Transverse colon (tissue), 4 donors: ENCODE measurements around the gene DDIAS. TPM values are rescaled to one million over a fixed set of nuclear protein-coding genes. Genes with fewer than 3 reads are reported as not detected.
"Not testable (repeated sequence)": the region's sequence is repeated elsewhere in the genome, so short reads cannot be mapped to it uniquely, and the experiment has no call there.

Experiments used
- DNase-seq: peaks from one replicate; pipeline ENCODE4 v3.0.0-alpha.2; 2019
- H3K27ac ChIP-seq, 4 donors: fragments of 200-600 bp; sonication (generic); 2 replicates each; pipeline ENCODE4 v1.5.1; 2016 to 2018; ENCODE audit warnings: inconsistent platforms in 4 of 4
- H3K27me3 ChIP-seq: fragments of 200-600 bp; sonication (generic); 2 replicates; pipeline ENCODE4 v1.5.1; 2017; ENCODE audit warnings: inconsistent platforms
- H3K36me3 ChIP-seq, 4 donors: fragments of 200-600 bp; sonication (generic); 2 replicates each; pipeline ENCODE4 v1.5.1; 2017 to 2019; ENCODE audit warnings: inconsistent platforms in 4 of 4
- H3K4me1 ChIP-seq, 4 donors: fragments of 200-600 bp; sonication (generic); 2 replicates each; pipeline ENCODE4 v1.5.1; 2017 to 2020; ENCODE audit warnings: inconsistent platforms in 4 of 4
- H3K4me3 ChIP-seq, 4 donors: fragments of 200-600 bp; sonication (generic); 1 replicate in 1 of 4; 2 replicates in 3 of 4; pipeline versions ENCODE4 v1.5.1 to v1.6.1; 2017 to 2019; ENCODE audit warnings: inconsistent platforms in 4 of 4
- H3K9me3 ChIP-seq, 2 donors: fragments of 200-600 bp; sonication (generic); 2 replicates each; pipeline ENCODE4 v1.5.1; 2017 to 2019; ENCODE audit warnings: inconsistent platforms in 2 of 2
- CTCF ChIP-seq, 5 experiments: fragments of 200-600 bp in 3 of 5; fragments of 450-650 bp in 2 of 5; sonication (generic) in 3 of 5; IDR thresholded peaks; 1 replicate in 2 of 5; 2 replicates in 3 of 5; pipeline ENCODE4 v1.5.1; 2016 to 2017; ENCODE audit warnings: antibody characterized with exemption in 5 of 5, inconsistent platforms in 3 of 5, mild to moderate bottlenecking in 2 of 5, moderate library complexity in 1 of 5
- EP300 ChIP-seq: sonication (generic); formaldehyde crosslinking; IDR thresholded peaks from one replicate; pipeline ENCODE4 v1.6.1; 2017; ENCODE audit warnings: antibody characterized with exemption, low read depth
- POLR2A ChIP-seq: fragments of 450-650 bp; IDR thresholded peaks from one replicate; pipeline ENCODE4 v1.6.1; 2016; ENCODE audit warnings: antibody characterized with exemption, mild to moderate bottlenecking, moderate library complexity
- POLR2AphosphoS5 ChIP-seq, 3 donors: sonication (generic); formaldehyde crosslinking; IDR thresholded peaks; one replicate each; pipeline ENCODE4 v1.6.1; 2016; ENCODE audit warnings: antibody characterized with exemption in 3 of 3
- whole genome bisulfite sequencing, 2 donors: methylation state at CpG; one replicate each; pipeline ENCODE4 v1.1.5; 2018; ENCODE audit warnings: low coverage in 1 of 2; 5-methylcytosine and 5-hydroxymethylcytosine counted together
- in situ Hi-C, 4 donors: fragments of 200-750 bp; cut with MboI; loops; one replicate each; pipeline versions ENCODE4 v1.15.0 to v1.15.1; 2017; ENCODE audit warnings: low sequenced_read_pairs in 3 of 4, low pct_ligation_motif_present in 1 of 4, low pct_unique_long_range_greater_than_20kb in 1 of 4
- intact Hi-C: fragments of 100-400 bp; cut with DNase I; formaldehyde crosslinking; loops from one replicate; pipeline ENCODE4 v1.15.1; 2023; ENCODE audit warnings: low total_unique reads
- total RNA-seq, 4 donors: library from RNA; depleted of rRNA; stranded (reverse); fragments of >200 nt; gene quantifications; one replicate each; pipeline ENCODE4 v1.1.0, GENCODE V29; 2016

The DDIAS gene
- total RNA-seq, 4 donors from 2014 or later, result 0.95 to 1.1 TPM; not detected in 2

- intact Hi-C loops (no loop called here), in situ Hi-C loops (no loop called here)
- Histone ChIP-seq H3K27me3 (no peaks in the 10 kb centered on the region), H3K4me3 (no peak overlapping the region), H3K36me3 (no peaks in the 10 kb centered on the region), H3K4me1 (no peaks in the 10 kb centered on the region), H3K27ac (no peak overlapping the region), H3K9me3 (no peaks in the 10 kb centered on the region)
- no peak for DNase-seq
- TF ChIP-seq EP300 (no peak), POLR2A (no peak), CTCF (IDR thresholded peaks at IDR 0.05) (no peak), POLR2AphosphoS5 (IDR thresholded peaks at IDR 0.05) (no peak)
Observed at GRCh38 chr11:82949352-82949751, 47.8 kb downstream of the DDIAS start.

- H3K27ac ChIP-seq, H3K9me3 ChIP-seq, DNase-seq, in situ Hi-C loops, intact Hi-C loops, H3K4me3 ChIP-seq, H3K27me3 ChIP-seq, H3K4me1 ChIP-seq, H3K36me3 ChIP-seq: not testable (repeated sequence)
- WGBS, 2 donors, result 94 to 100% methylated on average over 2 of the region's 2 CpGs
Observed at GRCh38 chr11:82950502-82950901, 49.0 kb downstream of the DDIAS start.

- 61% methylated on average over 9 of the region's 9 CpGs; no CpG with 5 or more reads in 1 of the 2 donors for WGBS, 2 donors
- DNase-seq, result peak; percentile 64
- in situ Hi-C loops, H3K27ac ChIP-seq, H3K36me3 ChIP-seq, H3K4me1 ChIP-seq, H3K4me3 ChIP-seq, intact Hi-C loops, H3K27me3 ChIP-seq, H3K9me3 ChIP-seq: not testable (repeated sequence)
Observed at GRCh38 chr11:82955736-82956453, 54.4 kb downstream of the DDIAS start.

- no peak for DNase-seq
- Histone ChIP-seq H3K36me3 (no peaks in the 10 kb centered on the region), H3K4me1 (no peaks in the 10 kb centered on the region), H3K27ac (peak overlapping the region in 3 of 4 donors; percentile 27 to 57 (median 35)), H3K4me3 (no peak overlapping the region), H3K9me3 (no peaks in the 10 kb centered on the region), H3K27me3 (no peaks in the 10 kb centered on the region)
- TF ChIP-seq POLR2A (no peak), POLR2AphosphoS5 (IDR thresholded peaks at IDR 0.05) (no peak)
- 63 to 65% methylated on average over 5 of the region's 5 CpGs for WGBS, 2 donors
- in situ Hi-C loops, result no loop called here
- intact Hi-C loops, result no loop called here
Observed at GRCh38 chr11:82959987-82960778, 58.6 kb downstream of the DDIAS start.

- intact Hi-C loops (no loop called here), in situ Hi-C loops (no loop called here)
- TF ChIP-seq EP300 (no peak), POLR2A (no peak), CTCF (IDR thresholded peaks at IDR 0.05) (no peak), POLR2AphosphoS5 (IDR thresholded peaks at IDR 0.05) (no peak)
- peak overlapping the region; percentile 27 to 57 (median 32) for H3K27ac ChIP-seq
- DNase-seq, result no peak
- H3K27me3 ChIP-seq, result no peaks in the 10 kb centered on the region
- no peaks in the 10 kb centered on the region for H3K9me3 ChIP-seq
- no peaks in the 10 kb centered on the region for H3K36me3 ChIP-seq
- no peaks in the 10 kb centered on the region for H3K4me1 ChIP-seq
- no peak overlapping the region for H3K4me3 ChIP-seq
- WGBS, 2 donors, result 77 to 89% methylated on average over 1 to 2 of the region's 2 CpGs
Observed at GRCh38 chr11:82960779-82961143, 59.2 kb downstream of the DDIAS start.

GRCh38 chr11:82962021-82962420 lies 60.5 kb downstream of the DDIAS start:
- DNase-seq, H3K9me3 ChIP-seq, H3K36me3 ChIP-seq, H3K27ac ChIP-seq, H3K27me3 ChIP-seq, in situ Hi-C loops, H3K4me3 ChIP-seq, H3K4me1 ChIP-seq, intact Hi-C loops: not testable (repeated sequence)
